Measurements from ENCODE around the gene MYLIP.
A peak's percentile ranks its signal among the peaks of the same experiment; 100 is the strongest.

Gene MYLIP

GRCh38 chr6:16129623-16130401, 926 bp downstream of the MYLIP start (continued):
- TF ChIP-seq ZNF513 (tag by site-specific recombination; IDR thresholded peaks at IDR 0.05) (no peak), ZNF280C (tag by site-specific recombination; IDR thresholded peaks at IDR 0.05) (no peak), KLF7 (tag by site-specific recombination; IDR thresholded peaks at IDR 0.05; ENCODE audit: borderline replicate concordance) (no peak), ZFHX2 (tag by site-specific recombination; conservative IDR thresholded peaks at IDR 0.05) (no peak), ZNF621 (tag by site-specific recombination; IDR thresholded peaks at IDR 0.05) (no peak), ZNF169 (tag by site-specific recombination; IDR thresholded peaks at IDR 0.05) (no peak), SP2 (tag by site-specific recombination; IDR thresholded peaks at IDR 0.05) (no peak), ZNF324 (tag by site-specific recombination; IDR thresholded peaks at IDR 0.05) (no peak)
- TF ChIP-seq, protein P1, sequence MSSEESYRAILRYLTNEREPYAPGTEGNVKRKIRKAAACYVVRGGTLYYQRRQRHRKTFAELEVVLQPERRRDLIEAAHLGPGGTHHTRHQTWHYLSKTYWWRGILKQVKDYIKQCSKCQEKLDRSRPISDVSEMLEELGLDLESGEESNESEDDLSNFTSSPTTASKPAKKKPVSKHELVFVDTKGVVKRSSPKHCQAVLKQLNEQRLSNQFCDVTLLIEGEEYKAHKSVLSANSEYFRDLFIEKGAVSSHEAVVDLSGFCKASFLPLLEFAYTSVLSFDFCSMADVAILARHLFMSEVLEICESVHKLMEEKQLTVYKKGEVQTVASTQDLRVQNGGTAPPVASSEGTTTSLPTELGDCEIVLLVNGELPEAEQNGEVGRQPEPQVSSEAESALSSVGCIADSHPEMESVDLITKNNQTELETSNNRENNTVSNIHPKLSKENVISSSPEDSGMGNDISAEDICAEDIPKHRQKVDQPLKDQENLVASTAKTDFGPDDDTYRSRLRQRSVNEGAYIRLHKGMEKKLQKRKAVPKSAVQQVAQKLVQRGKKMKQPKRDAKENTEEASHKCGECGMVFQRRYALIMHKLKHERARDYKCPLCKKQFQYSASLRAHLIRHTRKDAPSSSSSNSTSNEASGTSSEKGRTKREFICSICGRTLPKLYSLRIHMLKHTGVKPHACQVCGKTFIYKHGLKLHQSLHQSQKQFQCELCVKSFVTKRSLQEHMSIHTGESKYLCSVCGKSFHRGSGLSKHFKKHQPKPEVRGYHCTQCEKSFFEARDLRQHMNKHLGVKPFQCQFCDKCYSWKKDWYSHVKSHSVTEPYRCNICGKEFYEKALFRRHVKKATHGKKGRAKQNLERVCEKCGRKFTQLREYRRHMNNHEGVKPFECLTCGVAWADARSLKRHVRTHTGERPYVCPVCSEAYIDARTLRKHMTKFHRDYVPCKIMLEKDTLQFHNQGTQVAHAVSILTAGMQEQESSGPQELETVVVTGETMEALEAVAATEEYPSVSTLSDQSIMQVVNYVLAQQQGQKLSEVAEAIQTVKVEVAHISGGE (tag by site-specific recombination; conservative IDR thresholded peaks at IDR 0.05; ENCODE audit: low read depth): no peak

- Histone ChIP-seq H3K9me3 (ENCODE audit: control insufficient read depth, insufficient read depth, low read depth, low read length) (no peaks in the 10 kb centered on the region), H3K36me3 (ENCODE audit: control insufficient read depth in 2 of 2, insufficient read depth in 1 of 2, low read length in 2 of 2) (peaks cover 6 to 35% of the 10 kb centered on the region in 2 experiments; a peak in 2 of 3 replicates), H3K4me1 (ENCODE audit: control insufficient read depth, insufficient read depth, low read length) (peaks cover 27% of the 10 kb centered on the region), H3K4me3 (ENCODE audit: low read depth, low read length) (peak overlapping the region; percentile 98), H3K27ac (ENCODE audit: extremely low read depth, low read depth, low read length) (peak overlapping the region; percentile 95)
- TF ChIP-seq ZBTB17 (tag by site-specific recombination; IDR thresholded peaks at IDR 0.05): peak; percentile 72
- no peak for TF ChIP-seq ZNF776 (tag by site-specific recombination; IDR thresholded peaks at IDR 0.05; ENCODE audit: borderline replicate concordance)
- TF ChIP-seq ZSCAN30 (tag by site-specific recombination; IDR thresholded peaks at IDR 0.05): peak; percentile 39; the same call in 1 of the 2 replicates
- TF ChIP-seq ZXDB (tag by site-specific recombination; IDR thresholded peaks at IDR 0.05): peak; percentile 31; the same call in 1 of the 2 replicates
- peak; percentile 35; the same call in 1 of the 2 replicates for TF ChIP-seq FEZF1 (tag by site-specific recombination; IDR thresholded peaks at IDR 0.05)
- ChIA-PET CTCF (interaction anchor here (0.6 to 5.2 kb wide), 19 partner anchors 15 to 1971 kb away, joined by 3 to 33 read pairs (median 3); no protein-coding TSS in a partner anchor), POLR2A (interaction anchor here (0.7 to 3.5 kb wide), 14 partner anchors 9 to 444 kb away, joined by 3 to 36 read pairs (median 4); partner anchors contain the start of gene GMPR)
Observed at GRCh38 chr6:16130437-16130891, 1.6 kb downstream of the MYLIP start.

DNA sequence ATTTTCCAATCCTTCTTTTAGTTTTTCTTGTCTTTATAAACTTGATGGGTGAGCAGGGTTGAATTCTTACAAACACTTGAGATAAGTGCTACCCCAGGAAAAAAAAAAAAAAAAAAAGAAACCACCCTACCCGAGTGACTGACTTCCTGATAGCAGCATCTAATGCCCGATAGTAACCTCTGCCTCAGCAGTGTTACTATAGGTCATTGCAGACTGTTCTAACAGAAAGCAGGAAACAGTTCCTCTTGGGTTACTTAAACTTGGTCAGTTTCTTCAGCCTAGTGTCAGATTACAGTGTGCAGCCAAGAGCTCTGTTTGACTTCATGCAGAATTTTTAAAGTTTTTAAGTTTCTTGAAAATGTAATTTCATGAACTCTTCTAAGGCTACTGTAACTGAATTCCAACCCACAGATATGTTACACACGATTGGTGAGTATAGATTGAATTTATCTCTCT, 2.1 kb downstream of the MYLIP start:
- ChIA-PET POLR2A (interaction anchor here (0.7 to 3.5 kb wide), 9 partner anchors 9 to 445 kb away, joined by 3 to 36 read pairs (median 4); no protein-coding TSS in a partner anchor), CTCF (interaction anchor here (0.6 to 5.2 kb wide), 13 partner anchors 15 to 957 kb away, joined by 3 to 33 read pairs (median 3); no protein-coding TSS in a partner anchor)
- no peaks in the 10 kb centered on the region for H3K9me3 ChIP-seq (ENCODE audit: control insufficient read depth, insufficient read depth, low read depth, low read length)
- peak overlapping the region; percentile 98 for H3K4me3 ChIP-seq (ENCODE audit: low read depth, low read length)
- H3K4me1 ChIP-seq (ENCODE audit: control insufficient read depth, insufficient read depth, low read length): peaks cover 27% of the 10 kb centered on the region
- peak overlapping the region; percentile 95 for H3K27ac ChIP-seq (ENCODE audit: extremely low read depth, low read depth, low read length)
- H3K36me3 ChIP-seq (ENCODE audit: control insufficient read depth in 2 of 2, insufficient read depth in 1 of 2, low read length in 2 of 2): peaks cover 6 to 35% of the 10 kb centered on the region in 2 experiments; a peak in 2 of 3 replicates
- peak; percentile 87 for TF ChIP-seq PRDM4 (tag by site-specific recombination; IDR thresholded peaks at IDR 0.05)
- TF ChIP-seq ZNF138 (tag by site-specific recombination; IDR thresholded peaks at IDR 0.05; ENCODE audit: borderline replicate concordance): no peak
- TF ChIP-seq, protein P2, sequence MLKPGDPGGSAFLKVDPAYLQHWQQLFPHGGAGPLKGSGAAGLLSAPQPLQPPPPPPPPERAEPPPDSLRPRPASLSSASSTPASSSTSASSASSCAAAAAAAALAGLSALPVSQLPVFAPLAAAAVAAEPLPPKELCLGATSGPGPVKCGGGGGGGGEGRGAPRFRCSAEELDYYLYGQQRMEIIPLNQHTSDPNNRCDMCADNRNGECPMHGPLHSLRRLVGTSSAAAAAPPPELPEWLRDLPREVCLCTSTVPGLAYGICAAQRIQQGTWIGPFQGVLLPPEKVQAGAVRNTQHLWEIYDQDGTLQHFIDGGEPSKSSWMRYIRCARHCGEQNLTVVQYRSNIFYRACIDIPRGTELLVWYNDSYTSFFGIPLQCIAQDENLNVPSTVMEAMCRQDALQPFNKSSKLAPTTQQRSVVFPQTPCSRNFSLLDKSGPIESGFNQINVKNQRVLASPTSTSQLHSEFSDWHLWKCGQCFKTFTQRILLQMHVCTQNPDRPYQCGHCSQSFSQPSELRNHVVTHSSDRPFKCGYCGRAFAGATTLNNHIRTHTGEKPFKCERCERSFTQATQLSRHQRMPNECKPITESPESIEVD (tag by site-specific recombination; IDR thresholded peaks at IDR 0.05): peak; percentile 93
- no peak for TF ChIP-seq ZNF843 (tag by site-specific recombination; IDR thresholded peaks at IDR 0.05)
- 0 out of 2 replicates have a peak, but pooled peaks have one; percentile 30 for TF ChIP-seq ZNF600 (tag by site-specific recombination; IDR thresholded peaks at IDR 0.05)
- no peak for TF ChIP-seq ZNF311 (tag by site-specific recombination; IDR thresholded peaks at IDR 0.05; ENCODE audit: borderline replicate concordance)
